ENCODE data around the gene ARL14EP. TPM values are rescaled to one million over a fixed set of nuclear protein-coding genes. Genes with fewer than 3 reads are reported as not detected.

Gene ARL14EP
- total RNA-seq, 1 donor, result 29.7 TPM

GRCh38 chr11:30365793-30366517 lies 43.1 kb downstream of the ARL14EP start:
- H3K27ac ChIP-seq (ENCODE audit: low read depth, low read length), result no peak overlapping the region
- no peak for TF ChIP-seq CTCF (IDR thresholded peaks at IDR 0.05; ENCODE audit: extremely low read depth, low read depth, low read length)
- no peak overlapping the region for H3K4me2 ChIP-seq (ENCODE audit: insufficient read depth, low read length)
- H3K36me3 ChIP-seq (ENCODE audit: insufficient read depth, low read length), result no peaks in the 10 kb centered on the region
- H3K4me1 ChIP-seq (ENCODE audit: insufficient read depth, low read length), result no peaks in the 10 kb centered on the region
- H3K27me3 ChIP-seq (ENCODE audit: insufficient read depth, low read length), result no peaks in the 10 kb centered on the region
- DNase-seq (ENCODE audit: insufficient read length, low spot score, missing footprints), result no peak
- H2AFZ ChIP-seq (ENCODE audit: low read length), result no peak overlapping the region
- no peaks in the 10 kb centered on the region for H3K9me3 ChIP-seq (ENCODE audit: low read depth, low read length)
- no peak overlapping the region for H3K4me3 ChIP-seq (ENCODE audit: insufficient read depth, low read length)
- no peaks in the 10 kb centered on the region for H3K79me2 ChIP-seq (ENCODE audit: insufficient read depth, low read length)
- no peaks in the 10 kb centered on the region for H4K20me1 ChIP-seq (ENCODE audit: insufficient read depth, low read length)

- TF ChIP-seq CTCF (IDR thresholded peaks at IDR 0.05; ENCODE audit: extremely low read depth, low read depth, low read length), result no peak
- Histone ChIP-seq H2AFZ (ENCODE audit: low read length) (no peak overlapping the region), H3K79me2 (ENCODE audit: insufficient read depth, low read length) (no peaks in the 10 kb centered on the region), H3K27me3 (ENCODE audit: insufficient read depth, low read length) (no peaks in the 10 kb centered on the region), H3K36me3 (ENCODE audit: insufficient read depth, low read length) (no peaks in the 10 kb centered on the region), H4K20me1 (ENCODE audit: insufficient read depth, low read length) (no peaks in the 10 kb centered on the region), H3K4me1 (ENCODE audit: insufficient read depth, low read length) (no peaks in the 10 kb centered on the region), H3K9me3 (ENCODE audit: low read depth, low read length) (no peaks in the 10 kb centered on the region), H3K27ac (ENCODE audit: low read depth, low read length) (no peak overlapping the region), H3K4me3 (ENCODE audit: insufficient read depth, low read length) (no peak overlapping the region), H3K4me2 (ENCODE audit: insufficient read depth, low read length) (no peak overlapping the region)
- no peak for DNase-seq (ENCODE audit: insufficient read length, low spot score, missing footprints)
These were observed 45.5 kb downstream of the ARL14EP start for GRCh38 chr11:30368394-30368793.

- no peak overlapping the region for H3K27ac ChIP-seq (ENCODE audit: low read depth, low read length)
- H3K4me1 ChIP-seq (ENCODE audit: insufficient read depth, low read length), result no peaks in the 10 kb centered on the region
- H4K20me1 ChIP-seq (ENCODE audit: insufficient read depth, low read length), result no peaks in the 10 kb centered on the region
- no peak overlapping the region for H3K4me2 ChIP-seq (ENCODE audit: insufficient read depth, low read length)
- H2AFZ ChIP-seq (ENCODE audit: low read length), result no peak overlapping the region
- H3K79me2 ChIP-seq (ENCODE audit: insufficient read depth, low read length), result no peaks in the 10 kb centered on the region
- no peaks in the 10 kb centered on the region for H3K27me3 ChIP-seq (ENCODE audit: insufficient read depth, low read length)
- no peaks in the 10 kb centered on the region for H3K9me3 ChIP-seq (ENCODE audit: low read depth, low read length)
- no peak overlapping the region for H3K4me3 ChIP-seq (ENCODE audit: insufficient read depth, low read length)
- no peak for DNase-seq (ENCODE audit: insufficient read length, low spot score, missing footprints)
- no peaks in the 10 kb centered on the region for H3K36me3 ChIP-seq (ENCODE audit: insufficient read depth, low read length)
- TF ChIP-seq CTCF (IDR thresholded peaks at IDR 0.05; ENCODE audit: extremely low read depth, low read depth, low read length), result no peak
These were observed 47.3 kb downstream of the ARL14EP start for GRCh38 chr11:30370164-30370563.

GRCh38 chr11:30377347-30377746 lies 54.4 kb downstream of the ARL14EP start:
- peak; percentile 39 for DNase-seq (ENCODE audit: insufficient read length, low spot score, missing footprints)
- Histone ChIP-seq H3K27me3 (ENCODE audit: insufficient read depth, low read length) (no peaks in the 10 kb centered on the region), H3K9me3 (ENCODE audit: low read depth, low read length) (no peaks in the 10 kb centered on the region), H3K79me2 (ENCODE audit: insufficient read depth, low read length) (no peaks in the 10 kb centered on the region), H4K20me1 (ENCODE audit: insufficient read depth, low read length) (no peaks in the 10 kb centered on the region), H2AFZ (ENCODE audit: low read length) (no peak overlapping the region), H3K4me1 (ENCODE audit: insufficient read depth, low read length) (no peaks in the 10 kb centered on the region), H3K27ac (ENCODE audit: low read depth, low read length) (no peak overlapping the region), H3K4me3 (ENCODE audit: insufficient read depth, low read length) (no peak overlapping the region), H3K36me3 (ENCODE audit: insufficient read depth, low read length) (no peaks in the 10 kb centered on the region), H3K4me2 (ENCODE audit: insufficient read depth, low read length) (no peak overlapping the region)
- TF ChIP-seq CTCF (IDR thresholded peaks at IDR 0.05; ENCODE audit: extremely low read depth, low read depth, low read length), result no peak
